Memory B cell (primary cell): Measurements from ENCODE around the gene FMR1.

Experiments used
- ATAC-seq: fragments of 150-1000 bp; cut with Tn5 transposase; 2 replicates; pipeline ENCODE4 v1.10.0; 2021; ENCODE audit warnings: low read depth, mild to moderate bottlenecking, moderate library complexity
- DNase-seq, 2 donors: peaks; one replicate each; pipeline ENCODE4 v3.0.0; 2022; ENCODE audit warnings: low spot score in 2 of 2
- H3K27ac Mint-ChIP-seq: one replicate; pipeline ENCODE4 v1.8.0; 2022; ENCODE audit warnings: mild to moderate bottlenecking, moderate library complexity, mixed read lengths
- H3K27me3 Mint-ChIP-seq: one replicate; pipeline ENCODE4 v1.8.0; 2022; ENCODE audit warnings: mixed read lengths
- H3K36me3 Mint-ChIP-seq: one replicate; pipeline ENCODE4 v1.8.0; 2022; ENCODE audit warnings: mild to moderate bottlenecking, mixed read lengths
- H3K4me1 Mint-ChIP-seq: one replicate; pipeline ENCODE4 v1.8.0; 2022; ENCODE audit warnings: mixed read lengths
- H3K4me3 Mint-ChIP-seq: one replicate; pipeline ENCODE4 v1.8.0; 2022; ENCODE audit warnings: mild to moderate bottlenecking, moderate library complexity, mixed read lengths
- H3K9me3 Mint-ChIP-seq: one replicate; pipeline ENCODE4 v1.8.0; 2022; ENCODE audit warnings: mixed read lengths

FMR1 gene

DNA sequence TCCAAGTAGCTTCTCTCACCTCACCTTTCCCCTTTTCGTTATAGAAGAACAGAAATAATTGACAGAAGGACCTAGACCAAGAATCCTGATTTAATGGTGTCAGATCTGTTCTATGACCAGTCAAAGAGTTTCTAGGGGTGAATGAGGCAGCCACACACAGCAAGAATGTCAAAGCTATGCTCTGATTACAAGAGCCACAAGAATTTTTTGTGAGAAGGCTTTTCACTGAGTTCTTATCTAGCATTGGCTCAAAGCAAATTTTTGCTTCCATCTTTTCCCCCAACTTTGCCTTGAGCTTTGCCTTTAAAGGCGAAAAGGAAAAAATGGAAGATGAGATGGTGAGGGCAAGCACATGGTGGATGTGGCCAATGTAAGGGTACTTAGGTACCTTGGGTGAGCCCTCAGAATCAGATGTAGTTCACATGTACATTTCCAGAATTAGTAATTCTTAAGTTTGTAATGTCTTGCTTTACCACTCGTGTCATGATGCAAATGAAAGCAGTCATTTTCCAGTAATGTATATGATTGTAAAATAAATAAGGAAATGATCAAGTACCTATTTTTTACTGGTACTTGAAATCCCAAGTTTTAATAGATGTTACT lies 23.5 kb downstream of the FMR1 start:
- peaks cover 11% of the 10 kb centered on the region for H3K36me3 Mint-ChIP-seq
- no peaks in the 10 kb centered on the region for H3K27me3 Mint-ChIP-seq
- no peak overlapping the region for H3K27ac Mint-ChIP-seq
- no peaks in the 10 kb centered on the region for H3K4me1 Mint-ChIP-seq
- ATAC-seq = no peak
- no peak overlapping the region for H3K4me3 Mint-ChIP-seq
- DNase-seq = no peak
- no peaks in the 10 kb centered on the region for H3K9me3 Mint-ChIP-seq

DNA sequence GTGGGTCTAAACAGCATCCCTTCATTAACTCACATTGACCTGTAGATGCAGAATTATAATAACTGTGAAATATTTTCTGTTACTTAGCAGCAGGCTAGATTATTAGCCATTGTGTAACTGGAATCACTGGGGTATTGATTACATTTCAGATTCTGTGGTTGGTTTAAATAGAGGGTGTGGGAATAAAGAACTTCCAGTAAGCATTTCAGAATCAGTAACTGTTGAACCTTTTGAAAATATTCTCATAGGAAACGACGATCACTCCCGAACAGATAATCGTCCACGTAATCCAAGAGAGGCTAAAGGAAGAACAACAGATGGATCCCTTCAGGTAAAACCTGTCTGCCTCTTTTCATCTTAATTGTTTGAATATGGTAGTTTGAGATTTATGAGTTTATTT lies 33.6 kb downstream of the FMR1 start:
- Mint-ChIP-seq H3K36me3 (peaks cover 27% of the 10 kb centered on the region), H3K9me3 (no peaks in the 10 kb centered on the region), H3K4me3 (no peak overlapping the region), H3K4me1 (no peaks in the 10 kb centered on the region), H3K27me3 (no peaks in the 10 kb centered on the region), H3K27ac (no peak overlapping the region)
- no peak for DNase-seq
- ATAC-seq = no peak

DNA sequence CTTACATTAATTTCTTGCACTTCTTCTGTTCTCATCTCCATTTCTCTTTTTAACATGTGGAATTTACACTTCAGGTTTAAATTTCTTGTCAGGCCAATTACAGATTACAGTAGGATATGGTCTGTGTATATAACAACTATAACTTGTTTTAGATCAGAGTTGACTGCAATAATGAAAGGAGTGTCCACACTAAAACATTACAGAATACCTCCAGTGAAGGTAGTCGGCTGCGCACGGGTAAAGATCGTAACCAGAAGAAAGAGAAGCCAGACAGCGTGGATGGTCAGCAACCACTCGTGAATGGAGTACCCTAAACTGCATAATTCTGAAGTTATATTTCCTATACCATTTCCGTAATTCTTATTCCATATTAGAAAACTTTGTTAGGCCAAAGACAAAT lies 36.8 kb downstream of the FMR1 start:
- Mint-ChIP-seq H3K27ac (no peak overlapping the region), H3K27me3 (no peaks in the 10 kb centered on the region), H3K36me3 (peaks cover 15% of the 10 kb centered on the region), H3K4me3 (no peak overlapping the region), H3K9me3 (no peaks in the 10 kb centered on the region), H3K4me1 (no peaks in the 10 kb centered on the region)
- no peak for DNase-seq
- no peak for ATAC-seq

DNA sequence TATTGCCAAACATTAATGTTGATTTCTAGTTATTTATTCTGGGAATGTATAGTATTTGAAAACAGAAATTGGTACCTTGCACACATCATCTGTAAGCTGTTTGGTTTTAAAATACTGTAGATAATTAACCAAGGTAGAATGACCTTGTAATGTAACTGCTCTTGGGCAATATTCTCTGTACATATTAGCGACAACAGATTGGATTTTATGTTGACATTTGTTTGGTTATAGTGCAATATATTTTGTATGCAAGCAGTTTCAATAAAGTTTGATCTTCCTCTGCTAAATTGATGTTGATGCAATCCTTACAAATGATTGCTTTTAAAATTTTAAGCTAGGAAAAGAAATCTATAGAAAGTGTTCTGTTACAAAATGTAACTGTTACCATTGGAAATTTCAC lies 38.6 kb downstream of the FMR1 start:
- Mint-ChIP-seq H3K27ac (no peak overlapping the region), H3K36me3 (peaks cover 7% of the 10 kb centered on the region), H3K4me1 (no peaks in the 10 kb centered on the region), H3K4me3 (no peak overlapping the region), H3K9me3 (no peaks in the 10 kb centered on the region), H3K27me3 (no peaks in the 10 kb centered on the region)
- ATAC-seq = no peak
- no peak for DNase-seq

DNA sequence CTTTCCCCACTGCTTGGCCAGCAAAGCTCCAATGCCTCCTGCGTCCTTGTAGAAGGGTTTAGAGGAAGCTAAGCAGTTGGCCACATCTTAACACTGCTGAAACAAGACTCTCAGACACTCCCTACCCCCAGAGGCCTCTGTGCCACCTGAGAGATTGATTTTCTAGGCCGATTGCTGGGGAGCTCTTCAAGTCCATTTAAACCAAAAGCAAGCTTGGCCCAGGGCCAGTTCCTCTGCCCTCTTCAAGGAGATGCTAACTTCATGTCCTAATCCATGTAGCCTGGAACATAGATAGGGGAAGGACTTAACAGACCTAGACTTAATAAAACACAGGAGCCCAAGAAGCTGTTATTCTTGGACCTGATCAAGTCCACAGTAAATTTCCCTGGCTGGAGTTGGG lies 42.3 kb downstream of the FMR1 start:
- Mint-ChIP-seq H3K27ac (no peak overlapping the region), H3K27me3 (peaks cover 2% of the 10 kb centered on the region), H3K9me3 (no peaks in the 10 kb centered on the region), H3K4me3 (no peak overlapping the region), H3K4me1 (no peaks in the 10 kb centered on the region), H3K36me3 (peaks cover 4% of the 10 kb centered on the region)
- DNase-seq (no peak), ATAC-seq (no peak)

DNA sequence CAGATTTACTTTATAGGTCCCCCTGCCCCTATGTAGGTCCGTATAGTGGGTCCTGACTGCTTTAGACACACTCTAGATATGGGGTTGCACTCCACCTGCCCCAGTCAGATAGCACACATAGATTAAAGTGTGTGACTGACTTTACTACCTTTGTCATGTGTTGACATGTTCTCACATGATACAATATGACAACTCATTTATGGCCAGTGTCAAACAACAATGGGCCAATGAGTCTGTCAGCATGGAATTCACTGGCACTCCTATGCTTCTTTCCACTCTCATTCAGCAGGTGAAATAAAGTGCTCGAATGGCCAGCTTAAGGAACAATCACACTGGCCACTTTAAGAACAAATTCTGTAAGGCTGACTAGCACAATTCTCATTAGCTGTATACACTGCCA lies 45.6 kb downstream of the FMR1 start:
- Mint-ChIP-seq H3K9me3 (no peaks in the 10 kb centered on the region), H3K4me3 (no peak overlapping the region), H3K27ac (no peak overlapping the region), H3K4me1 (no peaks in the 10 kb centered on the region), H3K27me3 (peaks cover 2% of the 10 kb centered on the region), H3K36me3 (peaks cover 1% of the 10 kb centered on the region)
- no peak for DNase-seq
- no peak for ATAC-seq

DNA sequence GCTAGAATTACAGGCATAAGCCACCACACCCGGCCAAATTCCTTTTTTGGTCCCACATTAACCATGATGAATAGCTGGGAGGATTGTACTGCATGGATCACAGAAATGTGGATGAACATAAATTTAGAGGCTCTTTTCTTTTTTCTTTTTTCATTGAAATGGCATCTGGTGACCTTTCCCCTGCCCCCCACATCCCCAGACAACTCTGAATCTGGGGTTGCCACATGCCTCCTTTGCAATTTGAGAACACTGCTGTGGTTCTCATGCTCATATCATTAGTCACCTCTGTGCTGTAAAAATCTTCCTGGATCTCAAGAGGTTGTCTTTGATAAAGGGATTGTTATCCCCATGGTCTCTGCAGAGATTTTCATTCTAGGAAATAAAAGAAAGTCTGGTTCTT lies 46.6 kb downstream of the FMR1 start:
- H3K4me1 Mint-ChIP-seq = no peaks in the 10 kb centered on the region
- no peak for ATAC-seq
- H3K27ac Mint-ChIP-seq = no peak overlapping the region
- no peaks in the 10 kb centered on the region for H3K9me3 Mint-ChIP-seq
- peaks cover 2% of the 10 kb centered on the region for H3K27me3 Mint-ChIP-seq
- no peak for DNase-seq
- H3K4me3 Mint-ChIP-seq = no peak overlapping the region
- peaks cover 1% of the 10 kb centered on the region for H3K36me3 Mint-ChIP-seq

DNA sequence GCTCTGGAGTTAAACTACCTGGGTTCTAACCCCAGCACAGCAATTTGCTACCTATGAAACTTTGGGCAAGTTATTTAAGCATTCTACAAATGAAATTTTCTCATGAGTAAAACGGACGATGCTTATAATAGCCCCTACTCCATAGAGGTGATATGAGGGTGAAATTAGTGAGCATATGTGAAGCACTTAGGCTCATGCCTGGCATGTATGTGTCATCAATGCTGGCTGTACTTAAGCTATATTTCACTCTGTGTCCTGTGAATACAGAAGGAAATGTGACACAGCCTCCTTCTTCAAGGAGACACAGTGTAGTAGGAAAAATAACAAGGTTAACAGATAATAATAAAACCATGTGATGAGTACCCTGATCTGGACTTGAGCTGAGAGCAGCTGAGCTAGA lies 49.0 kb downstream of the FMR1 start:
- no peak for DNase-seq
- no peak for ATAC-seq
- Mint-ChIP-seq H3K4me1 (no peaks in the 10 kb centered on the region), H3K4me3 (no peak overlapping the region), H3K27ac (no peak overlapping the region), H3K9me3 (no peaks in the 10 kb centered on the region), H3K36me3 (peaks cover 1% of the 10 kb centered on the region), H3K27me3 (peaks cover 6% of the 10 kb centered on the region)

DNA sequence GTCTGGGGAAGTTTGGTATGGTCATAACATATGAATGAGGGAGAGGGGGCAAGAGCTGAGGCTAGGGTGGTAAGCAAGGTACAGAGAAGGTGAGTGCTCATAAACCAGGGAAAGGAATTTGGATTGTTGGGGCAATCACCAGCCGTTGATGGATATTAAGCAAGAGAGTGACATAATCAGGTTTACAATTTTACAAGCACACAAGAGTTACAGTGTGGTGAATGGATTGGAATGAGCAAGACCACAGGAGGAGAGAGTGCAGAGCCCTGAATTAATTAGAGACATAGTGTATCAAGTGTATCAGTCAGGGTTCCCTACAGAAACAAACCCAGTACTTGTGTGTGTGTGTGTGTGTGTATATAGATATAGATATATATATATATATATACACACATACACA lies 50.8 kb downstream of the FMR1 start:
- peaks cover 1% of the 10 kb centered on the region for H3K36me3 Mint-ChIP-seq
- no peak overlapping the region for H3K27ac Mint-ChIP-seq
- H3K4me3 Mint-ChIP-seq = no peak overlapping the region
- DNase-seq (no peak), ATAC-seq (no peak)
- H3K9me3 Mint-ChIP-seq = no peaks in the 10 kb centered on the region
- H3K4me1 Mint-ChIP-seq = no peaks in the 10 kb centered on the region
- peaks cover 6% of the 10 kb centered on the region for H3K27me3 Mint-ChIP-seq

DNA sequence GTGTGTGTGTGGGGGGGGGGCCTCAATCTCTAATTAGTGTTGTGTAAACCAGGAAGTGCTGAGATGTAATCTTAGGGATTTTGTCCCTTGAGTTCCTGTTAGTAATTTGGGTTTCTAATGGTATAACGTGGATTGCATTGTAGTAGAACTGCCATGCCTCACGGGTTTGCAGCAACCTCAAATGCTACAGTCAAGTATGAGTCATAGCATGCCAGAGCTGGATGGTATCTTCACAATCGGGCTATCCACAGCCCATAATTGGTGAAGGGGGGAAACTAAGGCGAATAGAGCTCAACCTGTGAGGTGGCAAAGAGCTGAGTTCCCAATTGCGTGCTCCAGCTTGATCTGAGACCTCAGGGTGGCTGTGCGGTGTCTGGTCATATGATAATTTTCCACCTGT lies 67.2 kb downstream of the FMR1 start:
- no peak overlapping the region for H3K4me3 Mint-ChIP-seq
- DNase-seq (no peak), ATAC-seq (no peak)
- H3K9me3 Mint-ChIP-seq = no peaks in the 10 kb centered on the region
- H3K36me3 Mint-ChIP-seq = no peaks in the 10 kb centered on the region
- H3K27ac Mint-ChIP-seq = no peak overlapping the region
- H3K27me3 Mint-ChIP-seq = no peaks in the 10 kb centered on the region
- no peaks in the 10 kb centered on the region for H3K4me1 Mint-ChIP-seq

DNA sequence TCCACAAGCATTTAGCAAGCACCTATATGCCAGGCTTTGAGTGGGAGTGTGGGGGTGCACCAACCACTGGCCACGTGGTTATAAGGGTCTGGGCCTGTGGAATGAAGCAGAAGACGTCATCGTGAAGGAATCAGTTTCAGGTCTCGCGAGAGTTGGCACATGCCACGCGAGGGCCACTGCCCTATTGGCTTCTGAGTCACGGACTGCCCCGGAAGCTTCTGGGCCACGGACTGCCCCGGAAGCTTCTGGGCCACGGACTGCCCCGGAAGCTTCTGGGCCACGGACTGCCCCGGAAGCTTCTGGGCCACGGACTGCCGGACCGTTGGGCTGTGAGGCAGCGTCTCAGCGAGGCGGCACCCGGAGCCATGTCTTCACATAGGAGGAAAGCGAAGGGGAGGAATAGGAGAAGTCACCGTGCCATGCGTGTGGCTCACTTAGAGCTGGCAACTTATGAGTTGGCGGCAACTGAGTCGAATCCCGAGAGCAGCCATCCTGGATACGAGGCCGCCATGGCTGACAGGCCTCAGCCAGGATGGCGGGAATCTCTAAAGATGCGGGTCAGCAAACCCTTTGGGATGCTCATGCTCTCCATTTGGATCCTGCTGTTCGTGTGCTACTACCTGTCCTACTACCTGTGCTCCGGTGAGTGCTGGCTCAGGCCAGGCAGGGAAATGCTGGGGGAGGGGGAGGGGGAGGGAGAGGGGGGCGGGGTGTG lies 69.5 kb downstream of the FMR1 start, which contains the start of gene FMR1NB:
Gene FMR1NB (plus strand): TSS at position 300 of the 715 bp plus-strand sequence. CDS start 66 bp downstream, at position 366.
- DNase-seq (no peak), ATAC-seq (no peak)
- H3K4me3 Mint-ChIP-seq = no peak within 1 kb of the TSS
- no peak within 1 kb of the TSS for H3K27ac Mint-ChIP-seq
- no peaks in the 10 kb centered on the region for H3K36me3 Mint-ChIP-seq
- no peaks in the 10 kb centered on the region for H3K4me1 Mint-ChIP-seq
- H3K9me3 Mint-ChIP-seq = no peaks in the 10 kb centered on the region
- H3K27me3 Mint-ChIP-seq = no peaks in the 10 kb centered on the region
